Pancreas (tissue), 10 donors: ENCODE results near the gene MACROD1. TPM values are rescaled to one million over a fixed set of nuclear protein-coding genes. Genes with fewer than 3 reads are reported as not detected.
A peak's percentile ranks its signal among the peaks of the same experiment; 100 is the strongest.

Experiments
- ATAC-seq, 4 donors: fragments of 200-7000 bp; cut with Tn5 transposase; one replicate each; pipeline versions ENCODE4 v1.8.0 to v1.9.1; 2020; ENCODE audit warnings: mild to moderate bottlenecking in 4 of 4, moderate library complexity in 4 of 4
- DNase-seq, 6 donors: peaks; one replicate each; pipeline ENCODE4 v3.0.0-alpha.2; 2020
- FAIRE-seq: peaks from 2 replicates; lab custom pipeline; 2012; peaks lifted over from hg19 to GRCh38; lab: Jason Lieb, UNC
- H3K27ac ChIP-seq, 4 donors: fragments of 200-600 bp; sonication (generic); 1 replicate in 3 of 4; 2 replicates in 1 of 4; pipeline versions ENCODE4 v1.5.0 to v1.8.0; 2020
- H3K27me3 ChIP-seq, 4 donors: fragments of 200-600 bp; one replicate each; pipeline ENCODE4 v1.8.0; 2021
- H3K36me3 ChIP-seq, 3 donors: fragments of 200-600 bp; sonication (generic) in 1 of 3; one replicate each; pipeline versions ENCODE4 v1.5.0 to v1.8.0; 2020 to 2021
- H3K4me1 ChIP-seq, 3 donors: fragments of 200-600 bp; one replicate each; pipeline ENCODE4 v1.8.0; 2021
- H3K4me3 ChIP-seq, 4 donors: fragments of 200-600 bp; sonication (generic) in 2 of 4; one replicate each; pipeline versions ENCODE4 v1.5.0 to v1.8.0; 2020 to 2021
- H3K9me3 ChIP-seq, 4 donors: fragments of 200-600 bp; one replicate each; pipeline ENCODE4 v1.8.0; 2021
- WGBS, 2 donors: extraction: QIAGEN DNeasy Blood & Tissue Kit; methylation state at CpG; one replicate each; pipeline ENCODE4 v1.1.7; 2013; 5-methylcytosine and 5-hydroxymethylcytosine counted together
- intact Hi-C, 3 donors: fragments of 100-400 bp; cut with DNase I; formaldehyde crosslinking; loops; one replicate each; pipeline versions ENCODE4 v1.11.1 to v1.14.2; 2022
- polyA plus RNA-seq, 2 donors: library from polyadenylated mRNA; stranded (reverse); fragments of 200-250 nt; gene quantifications; one replicate each; pipeline ENCODE4 v1.2.3, GENCODE V29; 2013
- total RNA-seq, 6 donors: library from RNA; stranded (reverse); fragmentation: NEBNext Ultra II Directional in 4 of 6; extraction: Animal tissue kit (Norgen Biotek cat#: 25700) in 4 of 6; gene quantifications; one replicate each; pipeline versions ENCODE4 v1.2.1 to v1.2.4, GENCODE V29; 2021 to 2023
- TF ChIP-seq, protein P1 (sequence below), 4 donors: fragments of 200-600 bp; sonication (generic) in 3 of 4; IDR thresholded peaks; one replicate each; pipeline versions ENCODE4 v1.5.0 to v1.8.0; 2021; ENCODE audit warnings: antibody characterized with exemption in 4 of 4
- donor health status: healthy with polysubstance abuse.
- donor health status: DM: no; HTN: no; CAD: no; lungs with moderate emphysema.
- donor health status: DM: no; HTN: no; CAD: no.
- donor health status: control.
- donor health status: control.
- donor health status: Bipolar disorder and iron deficiency.
- donor health status: DM: yes; HTN: yes; CAD: no.
- donor health status: DM: no; HTN: no; CAD: no.
- donor health status: DM: no; HTN: no; CAD: no.
- donor health status: DM: yes; HTN: yes; CAD: no.

The MACROD1 gene
- total and polyA plus RNA-seq, 8 donors = 26.0 to 126 (median 34.8) TPM

DNA sequence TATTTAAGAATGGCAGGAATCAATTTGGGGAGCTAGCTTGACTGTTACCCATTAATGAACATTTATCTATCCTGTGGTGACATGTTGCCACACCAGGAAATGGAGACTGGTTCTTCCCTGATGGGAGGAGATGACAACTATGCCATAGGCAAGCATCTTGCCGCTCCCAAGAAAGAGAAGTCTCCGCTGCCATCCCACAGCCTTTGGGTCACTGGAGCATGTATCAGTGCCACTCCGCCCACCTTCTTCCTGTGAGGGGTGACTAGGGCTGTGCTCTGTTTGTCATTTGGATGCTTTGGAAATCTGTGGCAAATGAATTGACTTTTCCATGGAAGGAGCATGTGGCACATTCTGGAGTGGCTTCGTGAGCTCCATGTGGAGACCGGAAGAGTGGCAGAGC, 26.5 kb upstream of the MACROD1 start:
- FAIRE-seq (no peak), DNase-seq (no peak), ATAC-seq (no peak)
- TF ChIP-seq, protein P1, sequence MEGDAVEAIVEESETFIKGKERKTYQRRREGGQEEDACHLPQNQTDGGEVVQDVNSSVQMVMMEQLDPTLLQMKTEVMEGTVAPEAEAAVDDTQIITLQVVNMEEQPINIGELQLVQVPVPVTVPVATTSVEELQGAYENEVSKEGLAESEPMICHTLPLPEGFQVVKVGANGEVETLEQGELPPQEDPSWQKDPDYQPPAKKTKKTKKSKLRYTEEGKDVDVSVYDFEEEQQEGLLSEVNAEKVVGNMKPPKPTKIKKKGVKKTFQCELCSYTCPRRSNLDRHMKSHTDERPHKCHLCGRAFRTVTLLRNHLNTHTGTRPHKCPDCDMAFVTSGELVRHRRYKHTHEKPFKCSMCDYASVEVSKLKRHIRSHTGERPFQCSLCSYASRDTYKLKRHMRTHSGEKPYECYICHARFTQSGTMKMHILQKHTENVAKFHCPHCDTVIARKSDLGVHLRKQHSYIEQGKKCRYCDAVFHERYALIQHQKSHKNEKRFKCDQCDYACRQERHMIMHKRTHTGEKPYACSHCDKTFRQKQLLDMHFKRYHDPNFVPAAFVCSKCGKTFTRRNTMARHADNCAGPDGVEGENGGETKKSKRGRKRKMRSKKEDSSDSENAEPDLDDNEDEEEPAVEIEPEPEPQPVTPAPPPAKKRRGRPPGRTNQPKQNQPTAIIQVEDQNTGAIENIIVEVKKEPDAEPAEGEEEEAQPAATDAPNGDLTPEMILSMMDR (IDR thresholded peaks at IDR 0.05) = no peak
- H3K27me3 ChIP-seq = no peaks in the 10 kb centered on the region
- H3K27ac ChIP-seq = no peak overlapping the region
- peaks cover 0 to 9% (median 3%) of the 10 kb centered on the region in 3 donors for H3K4me1 ChIP-seq
- no peak overlapping the region for H3K4me3 ChIP-seq
- WGBS, 2 donors = 91 to 94% methylated on average over 5 of the region's 5 CpGs
- H3K9me3 ChIP-seq = no peaks in the 10 kb centered on the region
- peaks cover 15 to 48% (median 42%) of the 10 kb centered on the region in 3 donors for H3K36me3 ChIP-seq
- intact Hi-C loops = no loop called here

DNA sequence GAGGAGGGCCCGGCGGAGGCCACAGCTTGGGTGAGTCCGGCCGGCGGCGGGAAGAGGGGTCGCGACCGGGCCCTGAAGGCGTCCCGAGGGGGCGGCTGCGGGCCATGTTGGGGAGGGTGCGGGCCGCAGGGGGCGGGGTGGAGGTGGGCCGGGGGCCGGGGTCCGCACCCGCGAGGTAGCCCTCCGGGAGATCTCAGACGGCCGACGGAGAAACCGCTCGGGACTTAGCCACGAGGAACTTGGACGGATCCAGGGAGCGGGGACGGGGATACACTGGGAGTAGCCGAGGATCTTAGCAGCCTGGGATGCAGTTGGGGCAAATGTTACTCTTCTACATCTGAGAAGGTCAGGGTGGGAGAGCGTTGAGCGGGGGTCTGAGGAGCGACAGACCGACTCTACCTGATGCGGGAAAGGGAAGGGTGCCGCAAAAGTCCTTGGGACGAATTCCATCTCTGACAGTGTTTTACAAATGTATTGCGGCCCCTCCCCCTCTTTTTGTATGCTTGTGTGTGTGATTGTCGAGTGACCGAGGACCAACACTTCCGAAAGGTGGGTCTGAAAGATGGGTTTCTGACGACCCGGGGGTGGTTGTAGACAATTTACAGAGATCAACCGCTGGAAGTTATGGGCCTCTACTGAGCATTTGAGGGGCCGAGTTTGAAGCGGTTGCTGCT, 20.7 kb upstream of the MACROD1 start:
- no peak overlapping the region for H3K4me3 ChIP-seq
- no peaks in the 10 kb centered on the region for H3K9me3 ChIP-seq
- 1 to 2% methylated on average over 37 to 48 of the region's 48 CpGs for WGBS, 2 donors
- ATAC-seq (no peak), FAIRE-seq (no peak), DNase-seq (peak in 2 of 6 donors; percentile 49 to 53)
- peak overlapping the region in 2 of 4 donors; percentile 42 to 64 for H3K27ac ChIP-seq
- no peaks in the 10 kb centered on the region for H3K36me3 ChIP-seq
- TF ChIP-seq, protein P1 (IDR thresholded peaks at IDR 0.05) = no peak
- peaks cover 14 to 41% (median 26%) of the 10 kb centered on the region in 3 donors for H3K4me1 ChIP-seq
- no peaks in the 10 kb centered on the region for H3K27me3 ChIP-seq
- intact Hi-C loops = no loop called here

DNA sequence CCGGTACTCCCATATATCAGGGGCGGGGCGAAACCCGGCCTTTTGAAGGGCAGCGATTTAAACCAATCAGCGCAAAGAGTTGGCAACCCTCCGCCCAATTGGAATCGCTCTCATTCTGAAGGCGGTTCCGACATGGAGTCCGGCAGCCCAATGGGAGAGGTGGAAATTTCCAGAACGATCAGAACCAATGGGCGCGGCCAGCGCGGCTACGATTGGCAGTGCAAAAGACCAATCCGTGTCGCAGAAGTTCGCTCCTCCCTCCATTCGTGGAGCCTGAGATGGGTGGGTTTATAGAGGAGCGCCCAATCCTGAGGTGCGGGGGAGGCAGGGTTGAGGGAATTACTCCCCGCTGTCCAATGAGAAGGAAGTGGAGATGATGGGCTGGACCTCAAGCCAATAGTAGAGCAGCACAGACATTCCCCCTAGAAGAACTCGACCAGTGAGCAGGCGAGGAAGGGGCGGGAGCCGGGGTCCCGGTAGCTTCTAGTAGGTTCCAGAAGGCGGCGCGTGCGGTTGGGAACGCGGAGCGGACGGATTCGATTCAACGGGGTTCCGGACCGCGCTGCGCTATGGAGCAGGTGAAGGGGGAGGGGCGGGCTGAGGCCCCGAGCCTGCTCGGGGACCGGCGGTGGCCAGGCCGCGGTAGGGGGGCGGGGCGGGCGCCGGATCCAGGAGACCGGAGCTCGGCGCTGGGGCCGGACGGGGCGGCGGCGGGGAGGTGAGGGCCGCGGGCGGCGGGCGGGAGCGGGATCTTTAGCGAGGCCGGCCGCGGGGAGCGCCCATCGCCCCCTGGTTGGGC, 20.0 kb upstream of the MACROD1 start, which contains the start of gene STIP1:
STIP1 (plus strand) TSS at position 479 of the 799 bp plus-strand sequence; CDS start at position 570, 91 bp downstream.
- Histone ChIP-seq H3K36me3 (no peaks in the 10 kb centered on the region), H3K27ac (peak within 1 kb of the TSS; percentile 85 to 99 (median 94)), H3K27me3 (no peaks in the 10 kb centered on the region), H3K9me3 (no peaks in the 10 kb centered on the region), H3K4me1 (peaks cover 19 to 46% (median 34%) of the 10 kb centered on the region in 3 donors), H3K4me3 (peak within 1 kb of the TSS; percentile 45 to 69 (median 50))
- FAIRE-seq (peak; percentile 92), DNase-seq (peak; percentile 98 to 100 (median 99)), ATAC-seq (peak; percentile 78 to 89 (median 83))
- 0% methylated on average over 64 to 74 of the region's 74 CpGs for WGBS, 2 donors
- intact Hi-C loops = no loop called here
- TF ChIP-seq, protein P1 (IDR thresholded peaks at IDR 0.05) = peak in 2 of 4 donors; percentile 11 to 27

DNA sequence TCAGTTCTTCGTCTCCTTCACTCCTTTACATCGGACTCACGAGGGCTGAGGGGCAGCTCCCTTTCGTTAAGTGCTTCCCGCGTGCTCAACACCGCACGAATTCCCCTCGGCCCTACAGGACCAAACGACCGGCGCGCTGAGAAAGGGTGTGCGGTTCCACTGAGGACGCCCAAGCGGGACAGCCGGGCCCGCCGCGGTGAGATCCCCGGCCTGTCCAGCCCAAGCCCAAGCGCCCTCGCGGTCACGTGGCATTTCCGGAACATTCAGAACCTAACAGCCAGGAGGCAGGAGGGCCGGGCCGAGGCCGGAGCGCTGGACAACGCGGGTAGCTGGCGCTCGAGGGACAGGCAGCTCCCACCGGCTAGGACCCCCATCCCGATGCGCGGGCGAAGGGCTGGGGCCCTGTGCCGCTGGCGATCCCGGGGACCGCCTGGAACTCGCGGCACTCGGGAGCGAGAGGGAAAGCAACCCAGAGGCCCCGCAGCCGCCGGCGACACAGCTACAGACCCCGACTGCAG, 19.3 kb upstream of the MACROD1 start:
- intact Hi-C loops = no loop called here
- WGBS, 2 donors = 0% methylated on average over 51 to 52 of the region's 52 CpGs
- Histone ChIP-seq H3K36me3 (no peaks in the 10 kb centered on the region), H3K27me3 (no peaks in the 10 kb centered on the region), H3K4me1 (peaks cover 22 to 50% (median 34%) of the 10 kb centered on the region in 3 donors), H3K27ac (peak overlapping the region; percentile 85 to 99 (median 94)), H3K9me3 (no peaks in the 10 kb centered on the region), H3K4me3 (peak overlapping the region; percentile 45 to 69 (median 50))
- DNase-seq (peak in 3 of 6 donors; percentile 77 to 92 (median 86)), ATAC-seq (peak; percentile 39 to 48 (median 44)), FAIRE-seq (no peak)
- TF ChIP-seq, protein P1 (IDR thresholded peaks at IDR 0.05) = no peak
